ENCODE results near the gene ACTG2. TPM values are rescaled to one million over a fixed set of nuclear protein-coding genes. Genes with fewer than 3 reads are reported as not detected.
A peak's percentile ranks its signal among the peaks of the same experiment; 100 is the strongest.

Gene ACTG2
- total and polyA plus RNA-seq, 8 donors = 143 to 2,977 (median 957) TPM

- TF ChIP-seq POLR2A (IDR thresholded peaks at IDR 0.05) (no peak), POLR2AphosphoS5 (IDR thresholded peaks at IDR 0.05) (no peak), CTCF (IDR thresholded peaks at IDR 0.05) (no peak), EP300 (IDR thresholded peaks at IDR 0.05) (no peak)
- no peak overlapping the region for H3K27ac ChIP-seq
Observed at GRCh38 chr2:73952499-73953446, 60.0 kb downstream of the ACTG2 start.

GRCh38 chr2:73956218-73956865, 63.5 kb downstream of the ACTG2 start:
- WGBS, 5 donors = 73 to 83% (median 79%) methylated on average over 5 of the region's 5 CpGs
- H3K27me3 ChIP-seq = no peaks in the 10 kb centered on the region
- H3K9me3 ChIP-seq = no peaks in the 10 kb centered on the region
- TF ChIP-seq POLR2A (IDR thresholded peaks at IDR 0.05) = no peak
- no peak for TF ChIP-seq EP300 (IDR thresholded peaks at IDR 0.05)
- TF ChIP-seq CTCF (IDR thresholded peaks at IDR 0.05) = no peak
- TF ChIP-seq POLR2AphosphoS5 (IDR thresholded peaks at IDR 0.05) = no peak
- DNase-seq = no peak
- H3K36me3 ChIP-seq = peaks cover 56 to 93% (median 87%) of the 10 kb centered on the region in 4 donors
- peaks cover 0 to 7% (median 0%) of the 10 kb centered on the region in 4 donors for H3K4me1 ChIP-seq
- no peak overlapping the region for H3K27ac ChIP-seq
- intact Hi-C loops (cut with DNase I; ENCODE audit: low total_unique reads) = no loop called here
- no peak overlapping the region for H3K4me3 ChIP-seq

More at GRCh38 chr2:73952499-73953446, 60.0 kb downstream of the ACTG2 start:
- Histone ChIP-seq H3K36me3 (peaks cover 51 to 99% (median 97%) of the 10 kb centered on the region in 4 donors), H3K4me1 (peaks cover 0 to 34% (median 0%) of the 10 kb centered on the region in 4 donors), H3K4me3 (no peak overlapping the region), H3K27me3 (no peaks in the 10 kb centered on the region), H3K9me3 (no peaks in the 10 kb centered on the region)
- 64 to 94% (median 82%) methylated on average over 12 of the region's 12 CpGs for WGBS, 5 donors
- intact Hi-C loops (cut with DNase I; ENCODE audit: low total_unique reads) = no loop called here
- peak in 1 of 2 donors; percentile 22 for DNase-seq

GRCh38 chr2:73961274-73961673, 68.5 kb downstream of the ACTG2 start:
- H3K4me3 ChIP-seq = no peak overlapping the region
- no peaks in the 10 kb centered on the region for H3K27me3 ChIP-seq
- no peak for DNase-seq
- no peaks in the 10 kb centered on the region for H3K9me3 ChIP-seq
- H3K36me3 ChIP-seq = peaks cover 26 to 48% (median 41%) of the 10 kb centered on the region in 4 donors
- peaks cover 0 to 7% (median 3%) of the 10 kb centered on the region in 4 donors for H3K4me1 ChIP-seq
- H3K27ac ChIP-seq = no peak overlapping the region
- 90 to 99% (median 96%) methylated on average over 4 of the region's 4 CpGs for WGBS, 5 donors
- intact Hi-C loops (cut with DNase I; ENCODE audit: low total_unique reads) = no loop called here
- TF ChIP-seq POLR2A (IDR thresholded peaks at IDR 0.05) (no peak), POLR2AphosphoS5 (IDR thresholded peaks at IDR 0.05) (no peak), CTCF (IDR thresholded peaks at IDR 0.05) (no peak), EP300 (IDR thresholded peaks at IDR 0.05) (no peak)

- DNase-seq = no peak
- Histone ChIP-seq H3K4me3 (no peak overlapping the region), H3K27me3 (no peaks in the 10 kb centered on the region), H3K27ac (no peak overlapping the region), H3K9me3 (no peaks in the 10 kb centered on the region), H3K4me1 (peaks cover 0 to 7% (median 3%) of the 10 kb centered on the region in 4 donors), H3K36me3 (peaks cover 20 to 41% (median 33%) of the 10 kb centered on the region in 4 donors)
- WGBS, 5 donors = 84 to 93% (median 90%) methylated on average over 12 of the region's 12 CpGs
- intact Hi-C loops (cut with DNase I; ENCODE audit: low total_unique reads) = no loop called here
- TF ChIP-seq POLR2A (IDR thresholded peaks at IDR 0.05) (no peak), EP300 (IDR thresholded peaks at IDR 0.05) (no peak), CTCF (IDR thresholded peaks at IDR 0.05) (no peak), POLR2AphosphoS5 (IDR thresholded peaks at IDR 0.05) (no peak)
Observed at GRCh38 chr2:73961823-73962615, 69.2 kb downstream of the ACTG2 start.
